Transverse colon (tissue), 3 donors: ENCODE data around the gene CCR1.

Experiments
- EP300 ChIP-seq: sonication (generic); formaldehyde crosslinking; IDR thresholded peaks from one replicate; pipeline ENCODE4 v1.6.1; 2017; ENCODE audit warnings: antibody characterized with exemption, low read depth
- POLR2A ChIP-seq: fragments of 450-650 bp; IDR thresholded peaks from one replicate; pipeline ENCODE4 v1.6.1; 2016; ENCODE audit warnings: antibody characterized with exemption, mild to moderate bottlenecking, moderate library complexity
- TF ChIP-seq, protein P1 (sequence below), 5 experiments: fragments of 200-600 bp in 3 of 5; fragments of 450-650 bp in 2 of 5; sonication (generic) in 3 of 5; IDR thresholded peaks; 1 replicate in 2 of 5; 2 replicates in 3 of 5; pipeline ENCODE4 v1.5.1; 2016 to 2017; ENCODE audit warnings: antibody characterized with exemption in 5 of 5, inconsistent platforms in 3 of 5, mild to moderate bottlenecking in 2 of 5, moderate library complexity in 1 of 5

DNA sequence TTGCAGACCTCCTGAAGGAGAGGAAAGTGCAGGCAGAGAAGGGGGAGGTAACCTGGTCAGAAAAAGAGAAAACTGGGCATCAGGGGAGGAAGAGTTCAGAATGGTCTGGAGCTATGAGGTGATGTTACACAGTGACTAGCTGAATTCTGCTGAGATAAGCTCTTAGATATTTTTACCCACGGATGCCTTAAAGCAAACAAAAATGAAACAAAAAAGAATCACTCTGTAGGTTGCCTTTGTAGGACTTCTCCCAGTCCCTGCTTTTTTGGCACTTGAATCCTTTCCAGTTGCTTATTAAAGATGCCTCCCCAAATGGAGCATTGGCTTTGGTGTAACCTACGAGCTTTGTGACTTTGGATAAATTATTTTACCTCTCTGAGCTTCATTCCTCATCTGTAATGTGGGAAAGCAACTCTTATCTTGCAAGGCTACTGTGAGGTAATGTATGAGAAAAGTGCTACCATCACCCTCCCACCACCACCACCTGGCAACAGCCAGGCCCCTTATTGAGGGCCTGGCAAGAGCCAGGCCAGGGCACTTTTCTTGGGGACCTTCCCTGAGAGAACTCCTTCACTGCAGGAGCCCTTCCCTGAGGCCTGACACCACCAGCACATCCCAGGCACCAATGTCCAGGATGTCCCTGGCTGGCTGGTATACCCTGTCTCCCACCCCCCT lies 2.7 kb downstream of the CCR1 start:
- TF ChIP-seq, protein P1, sequence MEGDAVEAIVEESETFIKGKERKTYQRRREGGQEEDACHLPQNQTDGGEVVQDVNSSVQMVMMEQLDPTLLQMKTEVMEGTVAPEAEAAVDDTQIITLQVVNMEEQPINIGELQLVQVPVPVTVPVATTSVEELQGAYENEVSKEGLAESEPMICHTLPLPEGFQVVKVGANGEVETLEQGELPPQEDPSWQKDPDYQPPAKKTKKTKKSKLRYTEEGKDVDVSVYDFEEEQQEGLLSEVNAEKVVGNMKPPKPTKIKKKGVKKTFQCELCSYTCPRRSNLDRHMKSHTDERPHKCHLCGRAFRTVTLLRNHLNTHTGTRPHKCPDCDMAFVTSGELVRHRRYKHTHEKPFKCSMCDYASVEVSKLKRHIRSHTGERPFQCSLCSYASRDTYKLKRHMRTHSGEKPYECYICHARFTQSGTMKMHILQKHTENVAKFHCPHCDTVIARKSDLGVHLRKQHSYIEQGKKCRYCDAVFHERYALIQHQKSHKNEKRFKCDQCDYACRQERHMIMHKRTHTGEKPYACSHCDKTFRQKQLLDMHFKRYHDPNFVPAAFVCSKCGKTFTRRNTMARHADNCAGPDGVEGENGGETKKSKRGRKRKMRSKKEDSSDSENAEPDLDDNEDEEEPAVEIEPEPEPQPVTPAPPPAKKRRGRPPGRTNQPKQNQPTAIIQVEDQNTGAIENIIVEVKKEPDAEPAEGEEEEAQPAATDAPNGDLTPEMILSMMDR (IDR thresholded peaks at IDR 0.05), result no peak
- TF ChIP-seq POLR2A (no peak), EP300 (no peak)
